Endothelial cell of umbilical vein (primary cell): ENCODE measurements around the gene ITGA2. TPM values are rescaled to one million over a fixed set of nuclear protein-coding genes. Genes with fewer than 3 reads are reported as not detected.

Experiments used
- BruUV-seq: library from RNA; stranded (reverse); fragments of 400-500 nt; replicated peaks from 2 replicates; lab custom pipeline; 2021; lab: Mats Ljungman, UMichigan
- CTCF ChIA-PET: fragments of 300-600, 350-600 bp; sonication (Branson Sonifier 250); formaldehyde crosslinking; loops from one replicate; lab custom pipeline; 2021; ENCODE audit warnings: antibody characterized with exemption, inconsistent platforms; lab: Charles Lee
- POLR2A ChIA-PET: fragments of 300-600, 350-600 bp; sonication (Branson Sonifier 250); formaldehyde crosslinking; loops from one replicate; lab custom pipeline; 2021; ENCODE audit warnings: antibody characterized with exemption, inconsistent platforms; lab: Charles Lee
- DNase-seq: peaks from one replicate; pipeline ENCODE4 v3.0.0-alpha.2; 2011; ENCODE audit warnings: low read depth, low spot score
- FAIRE-seq: peaks from 2 replicates; lab custom pipeline; 2011; peaks lifted over from hg19 to GRCh38; lab: Jason Lieb, UNC
- H2AFZ ChIP-seq: 2 replicates; pipeline ENCODE4 v1.6.0; 2012; ENCODE audit warnings: low read depth, low read length, control low read depth, inconsistent platforms
- H3K27ac ChIP-seq: 2 replicates; pipeline ENCODE4 v1.5.1; 2011; ENCODE audit warnings: low read depth, mild to moderate bottlenecking, control low read depth, low read length, moderate library complexity; ENCODE audit not compliant: insufficient read depth
- H3K27me3 ChIP-seq, 2 experiments: 2 replicates each; pipeline versions ENCODE4 v1.6.0 to v1.6.1; 2011; ENCODE audit warnings: low read length in 2 of 2, mixed read lengths in 1 of 2; ENCODE audit not compliant: control insufficient read depth in 2 of 2, insufficient read depth in 2 of 2
- H3K36me3 ChIP-seq, 2 experiments: 2 replicates in 1 of 2; 3 replicates in 1 of 2; pipeline ENCODE4 v1.5.1; 2011; ENCODE audit warnings: low read length in 2 of 2, mild to moderate bottlenecking in 1 of 2, moderate library complexity in 1 of 2; ENCODE audit not compliant: control insufficient read depth in 2 of 2, insufficient read depth in 2 of 2; ENCODE audit errors: extremely low read depth in 1 of 2
- H3K4me1 ChIP-seq: 3 replicates; pipeline ENCODE4 v1.5.1; 2011; ENCODE audit warnings: mild to moderate bottlenecking, low read length; ENCODE audit not compliant: control insufficient read depth, insufficient read depth; ENCODE audit errors: extremely low read depth
- H3K4me2 ChIP-seq: 2 replicates; pipeline ENCODE4 v1.6.1; 2011; ENCODE audit warnings: low read length, control low read depth, mixed read lengths; ENCODE audit not compliant: insufficient read depth
- H3K4me3 ChIP-seq, 3 experiments: fragments of 200-600 bp in 1 of 3; sonication (generic), shearing (Covaris generic) in 1 of 3; replicated peaks in 1 of 3; 2 replicates each; pipeline ENCODE4 v1.5.1; 2011 to 2016; ENCODE audit warnings: control low read depth in 3 of 3, low read length in 3 of 3, mild to moderate bottlenecking in 2 of 3, inconsistent platforms in 1 of 3, low read depth in 1 of 3, moderate library complexity in 1 of 3; ENCODE audit not compliant: insufficient read depth in 1 of 3
- H3K79me2 ChIP-seq: 2 replicates; pipeline ENCODE4 v1.6.0; 2012; ENCODE audit warnings: low read length, inconsistent platforms; ENCODE audit not compliant: control insufficient read depth, insufficient read depth
- H3K9ac ChIP-seq: replicated peaks from 2 replicates; pipeline ENCODE3; 2011; ENCODE audit warnings: low read length, control low read depth; ENCODE audit not compliant: insufficient read depth; ENCODE audit errors: extremely low read depth
- H3K9me1 ChIP-seq: replicated peaks from 3 replicates; pipeline ENCODE4 v1.6.0; 2011; ENCODE audit warnings: mild to moderate bottlenecking, low read length; ENCODE audit not compliant: control insufficient read depth, insufficient read depth; ENCODE audit errors: extremely low read depth
- H3K9me3 ChIP-seq: replicated peaks from 2 replicates; pipeline ENCODE4 v1.5.1; 2012; ENCODE audit warnings: low read length, inconsistent platforms; ENCODE audit not compliant: control insufficient read depth, insufficient read depth
- H4K20me1 ChIP-seq: replicated peaks from 2 replicates; pipeline ENCODE3; 2011; ENCODE audit warnings: mild to moderate bottlenecking, low read length; ENCODE audit not compliant: control insufficient read depth, insufficient read depth; ENCODE audit errors: extremely low read depth
- CTCF ChIP-seq, 2 donors: IDR thresholded peaks; 1 replicate in 1 of 2; 2 replicates in 1 of 2; pipeline ENCODE4 v1.5.1; 2011; ENCODE audit warnings: low read length in 2 of 2, mild to moderate bottlenecking in 2 of 2, moderate library complexity in 2 of 2, control low read depth in 1 of 2, inconsistent platforms in 1 of 2, low read depth in 1 of 2; ENCODE audit not compliant: insufficient read depth in 1 of 2; ENCODE audit errors: extremely low read depth in 1 of 2
- EZH2 ChIP-seq: IDR thresholded peaks from 2 replicates; pipeline ENCODE4 v1.6.1; 2012; ENCODE audit warnings: borderline replicate concordance, low read depth, mild to moderate bottlenecking, moderate library complexity, low read length, inconsistent platforms; ENCODE audit not compliant: severe bottlenecking
- FOS ChIP-seq: IDR thresholded peaks from 2 replicates; pipeline ENCODE4 v1.6.1; 2011; ENCODE audit warnings: mild to moderate bottlenecking, low read length, moderate library complexity, borderline replicate concordance; ENCODE audit not compliant: insufficient read depth
- GATA2 ChIP-seq: IDR thresholded peaks from 2 replicates; pipeline ENCODE4 v1.7.0; 2011; ENCODE audit warnings: low read depth, mild to moderate bottlenecking, moderate library complexity, mixed read lengths, low read length; ENCODE audit not compliant: insufficient read length, insufficient read depth
- JUN ChIP-seq: IDR thresholded peaks from 2 replicates; pipeline ENCODE4 v1.6.1; 2011; ENCODE audit warnings: borderline replicate concordance, low read depth; ENCODE audit not compliant: insufficient read length, insufficient read depth
- MAX ChIP-seq: IDR thresholded peaks from 2 replicates; pipeline ENCODE4 v1.6.1; 2011; ENCODE audit not compliant: insufficient read depth, insufficient read length
- MYC ChIP-seq: IDR thresholded peaks from one replicate; pipeline ENCODE4 v1.6.1; 2011; ENCODE audit warnings: mild to moderate bottlenecking, low read depth, low read length
- POLR2A ChIP-seq: IDR thresholded peaks from 2 replicates; pipeline ENCODE4 v1.6.1; 2012; ENCODE audit warnings: low read depth, mild to moderate bottlenecking, control low read depth, low read length
- POLR2AphosphoS5 ChIP-seq: IDR thresholded peaks from 2 replicates; pipeline ENCODE4 v1.6.1; 2012; ENCODE audit warnings: low read depth, mild to moderate bottlenecking, control low read depth, low read length, moderate library complexity; ENCODE audit not compliant: insufficient read depth
- dilution Hi-C: fragments of 300-500 bp; cut with MboI; formaldehyde crosslinking; loops from one replicate; pipeline ENCODE4 v1.15.0; 2019; ENCODE audit warnings: low sequenced_read_pairs; ENCODE audit not compliant: extremely low pct_ligation_motif_present
- intact Hi-C: fragments of 100-400 bp; cut with micrococcal nuclease; formaldehyde crosslinking; loops from one replicate; pipeline ENCODE4 v1.10.0; 2022
- polyA plus RNA-seq, 4 experiments: library from polyadenylated mRNA; depleted of rRNA in 3 of 4; stranded (reverse) in 3 of 4; unstranded in 1 of 4; fragments of >200 nt; gene quantifications; 2 replicates each; pipeline versions ENCODE4 v1.2.1 to v1.2.3, GENCODE V29; 2011 to 2012; ENCODE audit warnings: missing spikeins in 1 of 4
- total RNA-seq: library from RNA; stranded (reverse); gene quantifications from 2 replicates; pipeline ENCODE4 v1.2.3, GENCODE V29; 2021

The ITGA2 gene
- total and polyA plus RNA-seq, 2 donors (not counting 3 experiments of a cell fraction or from before 2014, with no cell fraction given): 11.2 to 62.3 TPM

- H4K20me1 ChIP-seq: no peaks in the 10 kb centered on the region
- no peaks in the 10 kb centered on the region for H3K9me1 ChIP-seq
- dilution Hi-C loops: no loop called here
- H3K9ac ChIP-seq: no peak overlapping the region
- H2AFZ ChIP-seq: no peak overlapping the region
- no TSS peak for BruUV-seq
- H3K4me3 ChIP-seq: no peak overlapping the region
- H3K4me2 ChIP-seq: no peak overlapping the region
- no peaks in the 10 kb centered on the region for H3K27me3 ChIP-seq
- DNase-seq (no peak), FAIRE-seq (no peak)
- no peak for TF ChIP-seq MYC
- no peak for TF ChIP-seq POLR2AphosphoS5
- TF ChIP-seq FOS: no peak
- no peak for TF ChIP-seq EZH2
- TF ChIP-seq POLR2A: no peak
- TF ChIP-seq CTCF (IDR thresholded peaks at IDR 0.05; ENCODE audit: extremely low read depth in 1 of 2, insufficient read depth in 1 of 2, low read depth in 1 of 2, low read length in 2 of 2): no peak
- TF ChIP-seq MAX: no peak
- no peak for TF ChIP-seq JUN
- TF ChIP-seq GATA2: no peak
- no peaks in the 10 kb centered on the region for H3K9me3 ChIP-seq
- POLR2A ChIA-PET: no interaction called here
- H3K36me3 ChIP-seq: no peaks in the 10 kb centered on the region
- intact Hi-C loops: no loop called here
- peaks cover 16% of the 10 kb centered on the region for H3K4me1 ChIP-seq
- no peak overlapping the region for H3K27ac ChIP-seq
- CTCF ChIA-PET: interaction anchor here (1.2 to 1.9 kb wide), 2 partner anchors 11 to 165 kb away, joined by 4 to 6 read pairs; no protein-coding TSS in a partner anchor
- peaks cover 1% of the 10 kb centered on the region for H3K79me2 ChIP-seq
Measured at GRCh38 chr5:53112909-53113308, 123.8 kb downstream of the ITGA2 start.
